ENCODE measurements around the gene TCF7L1.

The TCF7L1 gene

DNA sequence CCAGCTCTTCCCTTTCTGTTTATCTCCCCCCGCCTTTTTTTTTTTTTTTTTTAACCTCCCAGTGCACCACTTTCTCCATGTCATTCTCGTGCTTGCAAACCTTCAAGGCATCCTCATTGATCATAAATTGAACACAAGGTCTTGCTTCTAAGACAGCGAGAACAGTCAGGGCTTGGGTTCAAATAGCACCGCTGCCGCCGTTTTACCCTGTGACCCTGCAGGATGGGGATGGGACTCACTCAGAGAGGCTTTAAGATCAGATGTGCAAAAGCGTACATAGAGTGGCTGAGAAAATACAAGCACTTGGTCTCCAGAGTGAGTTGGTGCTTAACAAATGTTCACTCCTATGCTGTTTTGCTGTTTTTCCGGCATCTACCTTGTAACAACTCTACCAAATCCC, 93.6 kb downstream of the TCF7L1 start:
- TF ChIP-seq, protein P1, sequence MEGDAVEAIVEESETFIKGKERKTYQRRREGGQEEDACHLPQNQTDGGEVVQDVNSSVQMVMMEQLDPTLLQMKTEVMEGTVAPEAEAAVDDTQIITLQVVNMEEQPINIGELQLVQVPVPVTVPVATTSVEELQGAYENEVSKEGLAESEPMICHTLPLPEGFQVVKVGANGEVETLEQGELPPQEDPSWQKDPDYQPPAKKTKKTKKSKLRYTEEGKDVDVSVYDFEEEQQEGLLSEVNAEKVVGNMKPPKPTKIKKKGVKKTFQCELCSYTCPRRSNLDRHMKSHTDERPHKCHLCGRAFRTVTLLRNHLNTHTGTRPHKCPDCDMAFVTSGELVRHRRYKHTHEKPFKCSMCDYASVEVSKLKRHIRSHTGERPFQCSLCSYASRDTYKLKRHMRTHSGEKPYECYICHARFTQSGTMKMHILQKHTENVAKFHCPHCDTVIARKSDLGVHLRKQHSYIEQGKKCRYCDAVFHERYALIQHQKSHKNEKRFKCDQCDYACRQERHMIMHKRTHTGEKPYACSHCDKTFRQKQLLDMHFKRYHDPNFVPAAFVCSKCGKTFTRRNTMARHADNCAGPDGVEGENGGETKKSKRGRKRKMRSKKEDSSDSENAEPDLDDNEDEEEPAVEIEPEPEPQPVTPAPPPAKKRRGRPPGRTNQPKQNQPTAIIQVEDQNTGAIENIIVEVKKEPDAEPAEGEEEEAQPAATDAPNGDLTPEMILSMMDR (IDR thresholded peaks at IDR 0.05; ENCODE audit: extremely low read depth, missing control alignments) = no peak
- DNase-seq (ENCODE audit: low spot score) = no peak

DNA sequence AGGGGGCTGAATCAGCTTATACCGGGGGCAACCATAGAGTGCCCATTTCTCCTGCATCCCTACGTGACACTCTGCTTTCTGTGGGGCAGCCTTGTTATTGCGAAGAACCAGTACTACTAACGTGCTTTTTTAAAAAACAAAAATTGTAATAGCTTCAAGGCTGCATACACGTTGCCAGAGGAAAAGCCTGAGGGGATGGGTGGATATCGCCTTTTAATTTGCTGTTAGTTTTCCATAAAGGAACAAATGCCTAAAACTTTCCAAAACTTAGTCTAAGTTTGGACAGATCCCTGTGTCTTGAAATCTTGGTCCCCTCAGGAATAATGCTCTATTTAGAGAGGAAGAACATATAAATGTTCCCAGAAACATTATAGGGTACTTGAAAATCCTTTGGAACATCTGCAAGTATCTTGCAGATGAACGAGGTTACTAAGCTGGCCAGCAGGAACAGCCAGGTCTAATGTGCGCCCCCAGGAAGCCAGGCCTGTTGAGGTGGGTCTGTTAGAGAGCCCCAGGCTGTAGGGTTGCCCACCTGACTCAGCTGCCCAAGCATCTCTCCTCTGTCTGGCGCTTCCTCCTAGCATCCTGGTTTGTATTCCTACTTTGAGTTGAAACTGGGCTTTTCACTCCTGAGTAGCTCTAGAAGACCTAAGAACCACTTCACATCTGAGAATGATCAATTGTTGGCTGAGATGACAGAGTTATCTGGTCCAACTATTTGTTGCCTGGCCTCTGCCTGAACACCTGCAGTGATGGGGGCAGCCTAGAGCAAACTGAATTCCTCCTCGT, 97.7 kb downstream of the TCF7L1 start:
- TF ChIP-seq, protein P1 (IDR thresholded peaks at IDR 0.05; ENCODE audit: extremely low read depth, missing control alignments) = no peak
- no peak for DNase-seq (ENCODE audit: low spot score)

DNA sequence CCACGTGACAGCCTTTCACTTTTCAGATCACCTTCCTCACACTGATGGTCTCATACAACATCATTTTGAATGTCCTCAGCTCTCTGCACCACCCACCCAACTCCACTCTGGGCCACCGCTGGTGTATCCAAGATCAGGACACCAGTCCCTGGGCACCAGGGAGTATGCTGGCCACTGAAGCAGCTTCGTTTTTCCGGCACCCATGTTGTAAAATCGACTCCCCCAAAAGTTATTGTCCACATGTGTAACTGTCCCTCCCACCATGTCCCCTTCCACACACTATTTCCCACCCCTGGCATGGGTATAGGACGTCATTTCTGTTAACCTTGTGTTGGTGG, 98.2 kb downstream of the TCF7L1 start:
- no peak for DNase-seq (ENCODE audit: low spot score)
- TF ChIP-seq, protein P1 (IDR thresholded peaks at IDR 0.05; ENCODE audit: extremely low read depth, missing control alignments) = no peak

DNA sequence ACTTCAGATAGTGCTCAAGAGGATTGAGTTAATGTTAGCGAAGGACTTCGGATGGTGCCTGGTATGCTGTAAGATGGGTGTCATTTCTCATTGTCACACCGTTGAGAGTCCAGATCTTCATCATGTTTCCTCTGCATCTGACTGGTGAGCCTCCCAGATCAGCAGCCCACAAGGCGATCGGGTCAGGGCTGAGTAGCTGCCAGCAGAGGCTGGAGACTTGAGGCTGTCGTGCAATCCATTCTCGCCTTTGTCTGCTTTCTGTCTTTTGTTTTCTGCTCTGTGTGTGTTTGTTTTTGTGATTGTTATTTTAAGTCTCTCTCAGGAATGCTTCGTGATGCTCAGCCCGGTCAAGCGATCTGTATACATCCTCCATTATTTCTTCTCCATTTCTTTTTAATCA, 98.8 kb downstream of the TCF7L1 start:
- TF ChIP-seq, protein P1 (IDR thresholded peaks at IDR 0.05; ENCODE audit: extremely low read depth, missing control alignments) = no peak
- no peak for DNase-seq (ENCODE audit: low spot score)

DNA sequence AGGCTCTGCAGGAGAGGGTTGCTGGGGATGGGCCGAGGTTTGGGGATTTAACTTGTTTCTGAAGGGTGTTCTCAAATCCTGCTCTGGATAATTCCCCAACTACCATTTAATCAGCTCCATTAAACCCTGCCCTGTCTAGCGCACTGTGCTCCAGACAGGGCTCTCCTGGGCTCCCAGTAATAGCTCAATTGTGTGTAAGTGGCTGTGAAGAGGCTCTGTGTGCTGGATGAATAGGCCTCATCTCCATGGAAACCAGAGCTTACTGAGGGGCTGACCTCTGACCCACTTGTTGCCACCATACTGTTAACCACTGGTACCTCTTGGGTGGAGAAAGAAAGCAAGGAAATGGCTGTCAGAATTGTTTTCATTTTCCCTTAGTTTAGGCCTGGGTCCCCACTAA, 101.7 kb downstream of the TCF7L1 start:
- TF ChIP-seq, protein P1 (IDR thresholded peaks at IDR 0.05; ENCODE audit: extremely low read depth, missing control alignments) = no peak
- no peak for DNase-seq (ENCODE audit: low spot score)

DNA sequence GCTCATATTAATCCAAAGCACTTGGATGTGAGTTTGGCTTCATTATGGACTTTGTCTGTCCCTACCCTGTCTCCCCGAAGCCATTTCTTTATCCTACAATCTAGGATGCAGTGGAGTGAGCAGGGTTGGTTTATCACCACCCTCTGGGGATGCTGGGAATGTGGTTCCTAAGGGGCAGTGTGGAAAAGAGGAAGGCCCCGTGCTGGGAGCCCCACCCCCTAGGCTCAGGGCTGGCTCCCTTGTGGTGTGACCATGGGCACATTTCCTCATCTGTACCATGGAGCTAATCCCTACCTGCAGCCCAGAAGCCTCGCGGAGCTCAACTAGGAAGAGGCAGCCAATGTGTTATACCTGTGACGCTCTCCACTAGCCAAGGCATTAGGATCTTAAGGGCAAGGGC, 102.1 kb downstream of the TCF7L1 start:
- TF ChIP-seq, protein P1 (IDR thresholded peaks at IDR 0.05; ENCODE audit: extremely low read depth, missing control alignments) = no peak
- DNase-seq (ENCODE audit: low spot score) = no peak

DNA sequence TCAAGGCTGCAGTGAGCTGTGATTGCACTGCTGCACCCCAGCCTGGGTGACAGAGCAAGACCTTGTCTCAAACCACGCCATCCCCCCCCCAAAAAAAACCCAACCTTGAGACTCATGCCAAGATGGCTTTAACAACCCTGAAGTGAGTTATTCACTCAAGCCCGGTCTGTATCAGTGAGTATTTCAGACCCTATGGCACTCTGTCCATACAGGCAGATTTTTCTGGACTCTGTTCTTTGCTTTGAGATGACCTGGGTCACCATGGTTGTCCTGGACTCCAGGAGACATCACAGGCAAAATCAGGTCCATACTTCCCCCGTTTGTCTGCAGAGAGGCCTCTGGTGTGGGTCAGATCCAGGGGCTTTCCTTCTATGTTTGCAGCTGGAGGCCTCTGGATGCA, 102.9 kb downstream of the TCF7L1 start:
- TF ChIP-seq, protein P1 (IDR thresholded peaks at IDR 0.05; ENCODE audit: extremely low read depth, missing control alignments) = no peak

More for the DNA sequence above, 102.9 kb downstream of the TCF7L1 start:
- no peak for DNase-seq (ENCODE audit: low spot score)
